ENCODE results near the gene TMEM200B.
"Not testable (repeated sequence)": the region's sequence is repeated elsewhere in the genome, so short reads cannot be mapped to it uniquely, and the experiment has no call there.

Gene TMEM200B

DNA sequence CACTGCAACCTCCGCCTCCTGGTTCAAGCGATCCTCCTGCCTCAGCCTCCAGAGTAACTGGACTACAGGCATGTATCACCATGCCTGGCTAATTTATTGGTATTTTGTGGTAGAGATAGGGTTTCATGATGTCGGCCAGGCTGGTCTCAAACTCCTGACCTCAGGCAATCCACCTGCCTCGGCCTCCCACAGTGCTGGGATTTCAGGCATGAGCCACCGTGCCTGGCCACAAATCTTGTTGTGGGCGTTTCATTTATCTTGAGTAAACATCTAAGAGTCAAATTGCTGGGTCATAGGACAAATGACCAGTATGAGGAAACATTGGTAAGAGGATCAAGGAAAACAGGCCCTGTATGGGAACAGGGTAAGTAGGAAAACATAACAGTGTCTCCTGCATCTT is 17.9 kb downstream of the TMEM200B start:
- DNase-seq: no peak

DNA sequence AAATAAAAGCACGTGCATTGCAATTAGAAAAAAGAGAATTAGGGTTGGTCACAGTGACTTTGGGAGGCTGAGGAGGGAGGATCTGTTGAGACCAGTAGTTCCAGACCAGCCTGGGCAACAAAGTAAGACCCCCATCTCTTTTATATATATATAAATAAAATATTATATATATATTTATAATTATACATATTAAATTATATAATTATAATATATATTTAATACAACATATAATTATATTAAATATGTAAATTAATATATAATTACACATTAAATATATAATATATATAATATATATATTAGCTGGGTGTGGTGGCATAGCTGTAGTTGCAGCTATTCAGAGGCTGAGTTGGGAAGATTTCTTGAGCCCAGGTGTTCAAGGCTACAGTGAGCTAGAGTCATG is 23.2 kb downstream of the TMEM200B start:
- DNase-seq: no peak

DNA sequence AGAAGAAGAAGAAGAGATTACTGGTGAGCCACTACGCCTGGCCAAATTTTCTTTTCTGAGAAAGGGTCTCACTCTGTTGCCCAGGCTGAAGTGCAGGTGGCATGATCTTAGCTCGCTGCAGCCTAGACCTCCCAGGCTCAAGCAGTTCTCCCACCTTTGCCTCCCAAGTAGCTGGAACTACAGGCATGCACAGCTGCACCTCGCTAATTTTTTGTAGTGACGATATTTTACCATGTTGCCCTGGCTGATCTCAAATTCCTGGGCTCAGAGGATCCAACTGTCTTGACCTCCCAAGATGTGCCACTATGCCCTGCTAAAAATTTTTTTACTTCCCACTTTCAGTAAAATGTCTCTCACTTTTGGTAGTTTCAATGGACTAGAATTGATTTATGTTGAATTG is 24.4 kb downstream of the TMEM200B start:
- DNase-seq: no peak

DNA sequence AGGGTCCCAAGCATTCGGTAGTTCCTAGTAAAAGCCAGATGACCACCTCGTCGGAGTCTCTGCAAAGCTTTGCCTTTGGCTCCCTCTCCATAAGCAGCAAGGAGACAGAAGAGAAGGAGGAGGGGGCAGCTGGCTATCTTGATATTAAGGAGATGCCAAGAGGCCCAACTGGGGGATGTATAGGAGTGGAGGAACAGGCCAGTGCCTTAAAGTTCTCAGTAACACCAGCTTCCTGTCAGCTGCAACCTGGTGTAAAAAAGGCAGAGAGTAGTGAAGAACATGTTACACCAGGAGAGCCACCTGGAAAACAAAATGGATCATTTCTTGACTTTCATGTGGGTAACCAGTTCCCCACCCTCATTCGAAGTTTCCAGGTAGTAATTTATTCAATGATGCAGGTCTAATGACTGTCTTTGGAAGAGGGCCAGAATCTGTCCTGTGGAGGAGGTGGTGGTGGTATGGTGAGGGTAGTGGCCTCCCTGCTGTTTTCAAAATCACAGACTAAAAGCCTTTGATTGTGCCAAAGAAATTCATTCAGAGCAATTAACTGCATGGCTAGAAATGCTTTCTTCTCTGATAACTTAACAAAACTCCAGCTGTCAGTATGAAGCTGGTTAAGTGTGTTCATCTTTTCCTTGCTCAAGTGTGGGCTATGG is 27.3 kb downstream of the TMEM200B start:
- no peak for DNase-seq

DNA sequence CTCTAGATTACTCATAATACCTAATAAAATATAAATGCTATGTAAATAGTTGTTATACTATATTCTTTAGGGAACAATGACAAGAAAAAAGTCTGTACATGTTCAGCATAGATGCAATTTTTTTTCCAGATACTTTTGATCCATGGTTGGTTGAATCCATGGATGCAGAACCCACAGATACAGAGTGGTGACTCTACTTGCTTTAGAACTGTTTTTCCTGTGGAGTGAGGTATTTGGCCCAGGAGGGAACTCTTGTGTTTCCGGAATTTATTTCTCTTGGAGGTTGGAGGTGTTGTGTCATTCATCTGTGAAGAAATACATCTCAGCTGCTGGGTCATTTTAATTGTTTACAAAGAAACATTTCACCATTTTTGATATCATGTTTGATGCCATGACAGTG is 28.7 kb downstream of the TMEM200B start:
- no peak for DNase-seq

DNA sequence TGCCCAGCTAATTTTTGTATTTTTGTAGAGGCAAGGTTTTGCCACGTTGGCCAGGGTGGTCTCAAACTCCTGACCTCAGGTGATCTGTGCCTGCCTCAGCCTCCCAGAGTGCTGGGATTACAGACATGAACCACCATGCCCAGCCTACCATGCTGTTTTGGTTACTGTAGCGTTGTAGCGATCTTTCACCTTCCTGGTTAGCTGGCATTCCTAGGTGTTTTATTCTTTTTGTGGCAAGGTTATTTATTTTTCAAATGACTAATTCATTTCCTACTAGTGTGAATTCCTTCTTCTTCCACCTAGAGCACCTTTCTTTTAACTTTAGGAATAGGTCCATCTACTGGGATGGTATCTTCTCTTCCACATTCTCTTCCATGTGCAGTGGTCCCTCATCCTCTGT is 29.3 kb downstream of the TMEM200B start:
- DNase-seq: no peak

DNA sequence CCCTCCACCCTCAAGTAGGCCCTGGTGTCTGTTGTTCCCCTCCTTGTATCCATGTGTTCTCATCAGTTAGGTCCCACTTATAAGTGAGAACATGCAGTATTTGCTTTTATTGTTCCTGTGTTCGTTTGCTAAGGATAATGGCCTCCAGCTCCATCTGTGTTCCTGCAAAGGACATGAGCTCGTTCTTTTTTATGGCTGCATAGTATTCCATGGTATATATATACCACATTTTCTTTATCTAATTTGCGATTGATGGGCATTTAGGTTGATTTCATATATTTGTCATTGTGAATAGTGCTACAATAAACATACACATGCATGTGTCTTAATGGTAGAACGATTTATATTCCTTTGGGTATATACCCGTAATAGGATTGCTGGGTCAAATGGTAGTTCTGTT is 31.0 kb downstream of the TMEM200B start:
- DNase-seq: not testable (repeated sequence)

DNA sequence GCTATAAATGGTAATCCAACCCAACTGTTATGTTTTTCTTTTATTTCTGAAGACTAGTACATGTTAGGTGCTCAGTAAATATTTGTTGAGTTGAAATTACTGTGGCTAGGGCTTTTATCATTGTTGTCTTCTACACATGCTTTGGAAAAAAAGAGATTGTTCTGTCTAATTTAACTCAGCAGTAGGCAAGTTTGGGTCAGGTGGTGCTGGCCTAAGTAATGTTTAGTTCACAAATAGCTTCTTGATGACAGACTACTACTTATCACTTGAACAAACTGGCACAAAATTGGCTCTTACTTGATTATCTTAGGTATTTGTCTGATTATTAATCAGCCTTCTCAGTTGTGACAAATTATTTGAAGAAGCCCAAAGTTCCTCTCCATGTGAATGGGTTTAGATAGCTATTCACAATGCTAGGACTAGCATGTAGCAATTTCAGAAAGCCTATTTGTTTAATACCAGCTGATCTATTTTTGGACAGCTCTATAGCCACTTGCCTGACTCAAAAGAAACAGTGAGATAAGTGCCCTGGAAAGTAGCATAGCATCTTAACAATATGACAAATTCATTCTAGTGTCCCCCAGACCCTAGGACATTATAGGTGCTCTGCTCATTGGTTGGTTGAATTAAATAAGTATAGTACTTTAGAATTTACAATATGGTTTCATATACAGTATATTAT is 32.6 kb downstream of the TMEM200B start:
- DNase-seq: no peak

DNA sequence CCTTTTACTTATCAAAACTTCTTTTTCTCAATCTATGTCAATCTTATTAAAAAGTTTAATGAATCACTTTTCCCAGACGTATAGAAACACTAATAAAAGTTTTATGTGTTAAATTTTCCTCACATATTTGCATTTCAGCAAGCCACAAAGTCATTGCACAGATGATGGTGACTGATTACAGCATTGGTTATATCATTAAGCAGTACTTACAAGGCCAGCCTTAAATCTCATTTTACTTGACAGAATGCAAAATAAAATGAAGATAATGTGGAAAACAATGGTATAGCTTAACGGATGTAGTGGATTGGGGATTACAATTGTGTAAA is 39.5 kb downstream of the TMEM200B start:
- DNase-seq: no peak

DNA sequence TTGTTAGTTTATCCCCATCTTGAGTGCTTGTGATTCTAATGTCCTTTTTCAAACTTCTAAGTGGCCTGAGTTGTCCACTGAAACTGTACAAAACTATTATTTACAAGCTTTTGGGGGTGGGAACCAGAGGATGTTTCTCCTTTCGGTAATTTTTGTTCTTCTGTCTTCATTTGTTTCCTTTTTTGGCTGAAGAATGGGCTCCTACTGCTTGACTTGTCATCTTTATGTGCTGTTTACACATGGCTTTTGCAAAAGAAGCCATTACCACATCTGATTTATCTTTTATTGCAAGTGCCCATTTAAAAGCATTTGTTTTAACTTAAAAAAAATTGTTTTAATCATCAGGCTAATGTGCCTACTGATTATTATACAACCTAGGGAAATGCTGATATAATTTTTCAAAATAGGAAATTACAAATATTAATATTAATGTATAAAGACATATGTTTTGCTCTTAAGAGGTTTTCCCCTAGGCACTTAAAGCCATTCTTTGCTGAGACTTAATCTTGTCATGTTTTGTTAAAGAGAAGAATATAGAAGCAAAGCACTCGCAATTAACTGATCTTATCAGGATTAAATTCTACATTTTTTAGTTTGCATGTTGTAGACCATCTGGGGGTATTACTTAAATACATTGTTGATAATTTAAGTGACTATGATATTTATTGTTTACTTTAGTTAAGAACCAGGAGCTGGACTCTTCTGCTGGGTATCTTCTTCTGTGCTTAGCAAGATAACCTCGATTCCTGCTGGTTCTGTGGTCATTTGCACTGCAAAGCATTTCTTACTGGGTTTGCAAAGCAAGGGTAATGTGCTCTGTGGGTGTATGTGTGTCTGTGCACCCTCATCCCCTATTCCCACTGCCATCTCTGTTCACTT is 40.1 kb downstream of the TMEM200B start:
- DNase-seq: no peak

DNA sequence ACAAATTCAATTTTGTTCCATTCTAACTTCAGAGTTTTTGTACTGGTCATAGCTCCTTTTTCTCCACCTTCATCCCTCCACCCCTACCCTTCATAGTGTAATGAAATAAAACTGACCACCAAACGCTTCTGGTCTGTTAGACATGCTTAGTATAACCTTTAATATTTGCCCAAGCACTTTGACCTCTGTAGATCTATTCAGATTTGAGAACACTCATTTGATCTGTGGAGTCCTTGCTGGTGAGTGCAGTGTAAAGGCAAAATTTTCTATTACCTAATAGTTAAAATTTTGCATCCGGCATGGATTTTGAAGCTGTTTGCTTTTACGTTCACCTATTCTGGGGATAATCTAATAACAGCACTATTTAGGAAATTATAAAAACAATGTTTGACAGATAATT is 41.2 kb downstream of the TMEM200B start:
- DNase-seq: no peak

DNA sequence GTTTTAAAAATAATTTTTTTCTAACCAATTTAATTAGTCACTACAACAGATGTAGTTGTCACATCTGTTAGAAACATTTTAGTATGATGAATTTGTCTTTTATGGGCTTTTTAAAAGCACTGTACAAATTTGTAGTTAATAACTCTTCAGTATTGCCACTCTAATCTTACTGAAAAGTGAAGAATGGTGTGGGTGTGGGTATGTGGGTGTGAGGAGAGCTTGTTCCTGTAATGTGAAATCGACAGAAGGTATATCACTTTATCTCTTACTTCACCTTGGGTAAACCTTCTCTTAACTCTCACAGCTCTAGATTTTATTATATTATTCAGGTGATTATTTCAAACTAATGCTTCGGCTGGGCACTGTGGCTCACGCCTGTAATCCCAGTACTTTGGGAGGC is 42.5 kb downstream of the TMEM200B start:
- DNase-seq: no peak

DNA sequence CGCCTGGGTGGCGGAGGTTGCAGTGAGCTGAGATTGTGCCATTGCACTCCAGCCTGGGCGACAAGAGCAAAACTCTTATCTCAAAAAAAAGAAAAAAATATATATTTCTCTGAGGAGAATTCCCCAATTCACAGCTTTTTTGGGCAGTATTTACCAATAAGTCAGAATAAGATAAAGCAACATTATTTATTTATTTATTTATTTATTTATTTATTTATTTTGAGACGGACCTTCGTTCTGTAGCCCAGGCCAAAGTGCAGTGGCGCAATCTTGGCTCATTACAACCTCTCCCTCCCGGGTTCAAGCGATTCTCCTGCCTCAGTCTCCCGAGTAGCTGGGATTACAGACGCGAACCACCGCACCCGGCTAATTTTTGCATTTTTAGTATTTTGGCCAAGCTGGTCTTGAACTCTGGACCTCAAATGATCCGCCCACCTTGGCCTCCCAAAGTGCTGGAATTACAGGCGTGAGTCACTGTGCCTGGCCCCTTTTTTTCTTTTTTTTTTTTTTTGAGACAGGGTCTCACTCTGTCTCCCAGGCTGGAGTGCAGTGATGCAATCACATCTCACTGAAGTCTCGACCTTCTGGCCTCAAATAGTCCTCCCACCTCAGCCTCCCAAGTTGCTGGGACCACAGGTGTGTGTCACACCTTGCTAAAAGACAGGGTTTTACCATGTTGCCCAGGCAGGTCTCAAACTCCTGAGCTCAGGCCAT is 43.6 kb downstream of the TMEM200B start:
- DNase-seq: not testable (repeated sequence)

DNA sequence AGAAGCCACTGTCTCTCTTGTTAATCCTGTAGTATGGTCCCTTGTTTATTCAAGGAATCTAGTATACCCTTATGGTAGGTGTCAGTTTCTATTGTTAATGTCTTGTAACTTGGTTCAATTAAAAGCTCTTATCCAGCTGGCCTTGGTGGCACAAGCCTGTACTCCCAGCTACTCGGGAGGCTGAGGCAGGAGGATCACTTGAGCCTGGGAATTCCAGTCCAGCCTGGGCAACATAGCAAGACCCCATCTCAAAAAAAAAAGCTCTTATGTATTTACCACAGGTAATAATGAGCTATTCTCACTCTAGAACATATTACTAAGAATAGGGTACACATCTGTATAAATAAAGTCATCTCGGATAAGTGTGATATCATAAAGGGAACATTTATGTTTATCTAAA is 46.5 kb downstream of the TMEM200B start:
- no peak for DNase-seq

Data from stimulated activated CD4-positive, alpha-beta T cell treated with anti-CD3 and anti-CD28 coated beads, Interleukin-4, amount 100 ng/mL, for 4 hours (primary cell).